ENCODE data around the gene FLII.

GRCh38 chr17:18247613-18248001 is 10.9 kb downstream of the FLII start:
- no peak for TF ChIP-seq CTCF (IDR thresholded peaks at IDR 0.05; ENCODE audit: low read depth, low read length)
- no peak for TF ChIP-seq MYC (IDR thresholded peaks at IDR 0.05; ENCODE audit: low read depth, low read length)

Data from NB4 (cell line).